HepG2 (cell line): ENCODE data around the gene OPA3. TPM values are rescaled to one million over a fixed set of nuclear protein-coding genes. Genes with fewer than 3 reads are reported as not detected.

Experiments
- AHR ChIP-seq: IDR thresholded peaks from 2 replicates; pipeline ENCODE4 v1.6.1; 2018; ENCODE audit warnings: missing genetic modification reagents, missing compliant biosample characterization
- CREM ChIP-seq, 2 experiments: sonication (generic) in 1 of 2; formaldehyde crosslinking in 1 of 2; IDR thresholded peaks; 2 replicates each; pipeline versions ENCODE4 v1.4.0 to v1.6.1; 2016 to 2020; ENCODE audit warnings: antibody characterized with exemption in 1 of 2, mild to moderate bottlenecking in 1 of 2, missing genetic modification reagents in 1 of 2
- DMAP1 ChIP-seq: IDR thresholded peaks from 2 replicates; pipeline ENCODE4 v1.6.1; 2016
- FIP1L1 ChIP-seq: fragments of 200-400 bp; formaldehyde crosslinking; IDR thresholded peaks from 2 replicates; pipeline ENCODE4 v1.6.1; 2018; ENCODE audit warnings: low read depth, mild to moderate bottlenecking, low read length, moderate library complexity, borderline replicate concordance; ENCODE audit not compliant: insufficient read depth
- GATAD2A ChIP-seq: IDR thresholded peaks from 2 replicates; pipeline ENCODE4 v1.6.1; 2016
- GZF1 ChIP-seq: sonication (generic); formaldehyde crosslinking; IDR thresholded peaks from 2 replicates; pipeline ENCODE4 v1.5.1; 2020; ENCODE audit warnings: mild to moderate bottlenecking, missing genetic modification reagents
- NR2F1 ChIP-seq, 2 experiments: fragments of 450-650 bp in 1 of 2; formaldehyde crosslinking in 1 of 2; IDR thresholded peaks; 2 replicates each; pipeline versions ENCODE4 v1.5.0 to v1.6.1; 2016 to 2020; ENCODE audit warnings: mild to moderate bottlenecking in 1 of 2, missing compliant biosample characterization in 1 of 2, missing genetic modification reagents in 1 of 2, moderate library complexity in 1 of 2
- RXRB ChIP-seq: IDR thresholded peaks from 2 replicates; pipeline ENCODE4 v1.6.1; 2016; ENCODE audit warnings: borderline replicate concordance, missing genetic modification reagents, missing compliant biosample characterization
- SNAI1 ChIP-seq: sonication (generic); formaldehyde crosslinking; IDR thresholded peaks from 2 replicates; pipeline ENCODE4 v1.5.0; 2020; ENCODE audit warnings: mild to moderate bottlenecking, missing genetic modification reagents, borderline replicate concordance
- TRIM24 ChIP-seq: sonication (generic); formaldehyde crosslinking; IDR thresholded peaks from 2 replicates; pipeline ENCODE4 v1.8.0; 2022; ENCODE audit warnings: mild to moderate bottlenecking, missing genetic modification reagents
- XRCC5 ChIP-seq: fragments of 200-400 bp; formaldehyde crosslinking; optimal IDR thresholded peaks from 2 replicates; pipeline ENCODE3; 2017; ENCODE audit warnings: mild to moderate bottlenecking, low read length
- ZNF225 ChIP-seq: sonication (generic); formaldehyde crosslinking; IDR thresholded peaks from 2 replicates; pipeline ENCODE4 v1.4.0; 2020; ENCODE audit warnings: mild to moderate bottlenecking, missing genetic modification reagents
- ZNF34 ChIP-seq: sonication (generic); formaldehyde crosslinking; IDR thresholded peaks from 2 replicates; pipeline ENCODE4 v1.4.0; 2020; ENCODE audit warnings: mild to moderate bottlenecking, missing genetic modification reagents, borderline replicate concordance
- ZNF7 ChIP-seq: IDR thresholded peaks from 2 replicates; pipeline ENCODE4 v1.6.1; 2016; ENCODE audit warnings: missing biosample characterization, missing genetic modification reagents
- ZNF776 ChIP-seq: sonication (generic); formaldehyde crosslinking; IDR thresholded peaks from 2 replicates; pipeline ENCODE4 v1.4.0; 2020; ENCODE audit warnings: mild to moderate bottlenecking, missing genetic modification reagents
- ZNF839 ChIP-seq: sonication (generic); formaldehyde crosslinking; IDR thresholded peaks from 2 replicates; pipeline ENCODE4 v1.4.0; 2020; ENCODE audit warnings: missing genetic modification reagents, mild to moderate bottlenecking, borderline replicate concordance
- polyA plus RNA-seq, 8 experiments: library from polyadenylated mRNA; depleted of rRNA in 3 of 8; stranded (reverse) in 7 of 8; unstranded in 1 of 8; fragments of >200 nt; fragmentation: Illumina TruSeq in 4 of 8; extraction: Trizol in 4 of 8; gene quantifications; 2 replicates each; pipeline versions ENCODE4 v1.2.1 to v1.2.3, GENCODE V29; 2011 to 2016; ENCODE audit warnings: low read depth in 4 of 8, missing spikeins in 1 of 8, mixed read lengths in 1 of 8; ENCODE audit not compliant: insufficient read depth in 1 of 8
- total RNA-seq, 5 experiments: library from RNA; depleted of rRNA; stranded (reverse); fragments of >200 nt; fragmentation: Illumina TruSeq; extraction: Trizol; gene quantifications; 2 replicates each; pipeline ENCODE4 v1.2.3, GENCODE V29; 2016; ENCODE audit warnings: low read depth in 1 of 5
- TF ChIP-seq, protein P1 (sequence below): sonication (generic); formaldehyde crosslinking; IDR thresholded peaks from 2 replicates; pipeline ENCODE4 v1.8.0; 2022; ENCODE audit warnings: missing genetic modification reagents, low read depth, mild to moderate bottlenecking, borderline replicate concordance
- TF ChIP-seq, protein P2 (sequence below): sonication (generic); formaldehyde crosslinking; IDR thresholded peaks from 2 replicates; pipeline ENCODE4 v1.5.0; 2020; ENCODE audit warnings: missing genetic modification reagents
- TF ChIP-seq, protein P3 (sequence below): sonication (generic); formaldehyde crosslinking; IDR thresholded peaks from 2 replicates; pipeline ENCODE4 v1.5.1; 2020; ENCODE audit warnings: mild to moderate bottlenecking, missing genetic modification reagents, borderline replicate concordance
- TF ChIP-seq, protein P4 (sequence below): sonication (generic); formaldehyde crosslinking; IDR thresholded peaks from 2 replicates; pipeline ENCODE4 v1.5.0; 2020; ENCODE audit warnings: missing genetic modification reagents
- TF ChIP-seq, protein P5 (sequence below): sonication (generic); formaldehyde crosslinking; IDR thresholded peaks from 2 replicates; pipeline ENCODE4 v1.4.0; 2020; ENCODE audit warnings: mild to moderate bottlenecking, missing genetic modification reagents
- TF ChIP-seq, protein P6 (sequence below): sonication (generic); formaldehyde crosslinking; IDR thresholded peaks from 2 replicates; pipeline ENCODE4 v1.8.1; 2023; ENCODE audit warnings: mild to moderate bottlenecking, missing genetic modification reagents
- TF ChIP-seq, protein P7 (sequence below): sonication (generic); formaldehyde crosslinking; IDR thresholded peaks from 2 replicates; pipeline ENCODE4 v1.8.0; 2022; ENCODE audit warnings: missing genetic modification reagents, mild to moderate bottlenecking, borderline replicate concordance
- TF ChIP-seq, protein P8 (sequence below): sonication (generic); formaldehyde crosslinking; IDR thresholded peaks from 2 replicates; pipeline ENCODE4 v1.4.0; 2020; ENCODE audit warnings: mild to moderate bottlenecking, missing genetic modification reagents

OPA3 gene
- total and polyA plus RNA-seq, 2 of the 13 experiments (the other 11 are each of a cell fraction or from before 2014, with no cell fraction given) = 8.3 to 17.7 TPM

DNA sequence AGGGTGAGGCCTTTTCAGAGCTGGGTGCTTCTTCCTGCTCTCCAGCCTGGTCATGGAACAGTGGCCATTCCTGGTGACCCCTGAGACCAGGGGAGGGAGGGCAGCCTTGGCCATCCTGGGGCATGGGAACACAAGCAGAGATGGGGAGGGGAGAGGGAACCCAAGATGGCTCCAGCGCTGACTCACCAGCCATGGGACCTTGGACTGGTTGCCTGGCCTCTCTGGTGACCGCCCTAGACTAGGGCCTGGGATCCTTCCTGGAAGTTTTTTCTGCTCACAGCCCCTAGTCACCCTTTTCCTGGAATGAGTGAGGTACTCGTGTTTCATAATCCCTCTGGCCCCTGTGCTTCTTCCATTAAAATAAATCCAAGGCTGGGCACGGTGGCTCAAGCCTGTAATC is 3.3 kb upstream of the OPA3 start (continued):
- TF ChIP-seq ZNF839 (CRISPR knock-in tag) (no peak), ZNF7 (CRISPR knock-in tag) (no peak), CREM (IDR thresholded peaks at IDR 0.05) (no peak), CREM (CRISPR knock-in tag; IDR thresholded peaks at IDR 0.05) (no peak), GZF1 (CRISPR knock-in tag) (no peak), ZNF34 (CRISPR knock-in tag) (no peak), FIP1L1 (no peak), DMAP1 (no peak), XRCC5 (no peak), GATAD2A (CRISPR knock-in tag) (0 out of 2 replicates have a peak, but pooled peaks have one; percentile 13), NR2F1 (CRISPR knock-in tag; IDR thresholded peaks at IDR 0.05) (no peak), RXRB (0 out of 2 replicates have a peak, but pooled peaks have one; percentile 43), TRIM24 (CRISPR knock-in tag) (no peak), SNAI1 (CRISPR knock-in tag) (no peak), ZNF225 (no peak), ZNF776 (CRISPR knock-in tag) (no peak), AHR (no peak)
- TF ChIP-seq, protein P1, sequence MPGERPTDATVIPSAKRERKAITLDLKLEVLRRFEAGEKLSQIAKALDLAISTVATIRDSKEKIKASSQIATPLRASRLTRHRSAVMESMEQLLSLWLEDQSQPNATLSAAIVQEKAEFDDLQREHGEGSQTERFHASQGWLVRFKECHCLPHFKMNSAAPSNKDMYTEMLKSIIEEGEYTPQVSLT (CRISPR knock-in tag) = no peak
- TF ChIP-seq, protein P2, sequence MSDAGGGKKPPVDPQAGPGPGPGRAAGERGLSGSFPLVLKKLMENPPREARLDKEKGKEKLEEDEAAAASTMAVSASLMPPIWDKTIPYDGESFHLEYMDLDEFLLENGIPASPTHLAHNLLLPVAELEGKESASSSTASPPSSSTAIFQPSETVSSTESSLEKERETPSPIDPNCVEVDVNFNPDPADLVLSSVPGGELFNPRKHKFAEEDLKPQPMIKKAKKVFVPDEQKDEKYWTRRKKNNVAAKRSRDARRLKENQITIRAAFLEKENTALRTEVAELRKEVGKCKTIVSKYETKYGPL (CRISPR knock-in tag) = no peak
- TF ChIP-seq, protein P3, sequence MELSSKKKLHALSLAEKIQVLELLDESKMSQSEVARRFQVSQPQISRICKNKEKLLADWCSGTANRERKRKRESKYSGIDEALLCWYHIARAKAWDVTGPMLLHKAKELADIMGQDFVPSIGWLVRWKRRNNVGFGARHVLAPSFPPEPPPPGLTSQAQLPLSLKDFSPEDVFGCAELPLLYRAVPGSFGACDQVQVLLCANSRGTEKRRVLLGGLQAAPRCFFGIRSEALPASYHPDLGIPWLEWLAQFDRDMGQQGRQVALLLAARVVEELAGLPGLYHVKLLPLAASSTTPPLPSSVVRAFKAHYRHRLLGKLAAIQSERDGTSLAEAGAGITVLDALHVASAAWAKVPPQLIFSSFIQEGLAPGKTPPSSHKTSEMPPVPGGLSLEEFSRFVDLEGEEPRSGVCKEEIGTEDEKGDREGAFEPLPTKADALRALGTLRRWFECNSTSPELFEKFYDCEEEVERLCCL (CRISPR knock-in tag) = no peak
- TF ChIP-seq, protein P4, sequence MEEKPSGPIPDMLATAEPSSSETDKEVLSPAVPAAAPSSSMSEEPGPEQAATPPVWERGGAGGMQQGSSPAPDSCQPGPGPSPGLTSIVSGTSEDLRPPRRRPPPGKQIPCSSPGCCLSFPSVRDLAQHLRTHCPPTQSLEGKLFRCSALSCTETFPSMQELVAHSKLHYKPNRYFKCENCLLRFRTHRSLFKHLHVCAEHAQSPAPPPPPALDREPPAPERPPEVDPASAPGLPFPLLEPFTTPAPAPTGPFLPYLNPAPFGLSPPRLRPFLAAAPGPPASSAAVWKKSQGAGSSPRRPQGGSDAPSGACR (CRISPR knock-in tag) = no peak
- TF ChIP-seq, protein P5, sequence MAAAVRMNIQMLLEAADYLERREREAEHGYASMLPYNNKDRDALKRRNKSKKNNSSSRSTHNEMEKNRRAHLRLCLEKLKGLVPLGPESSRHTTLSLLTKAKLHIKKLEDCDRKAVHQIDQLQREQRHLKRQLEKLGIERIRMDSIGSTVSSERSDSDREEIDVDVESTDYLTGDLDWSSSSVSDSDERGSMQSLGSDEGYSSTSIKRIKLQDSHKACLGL (CRISPR knock-in tag) = no peak
- TF ChIP-seq, protein P6, sequence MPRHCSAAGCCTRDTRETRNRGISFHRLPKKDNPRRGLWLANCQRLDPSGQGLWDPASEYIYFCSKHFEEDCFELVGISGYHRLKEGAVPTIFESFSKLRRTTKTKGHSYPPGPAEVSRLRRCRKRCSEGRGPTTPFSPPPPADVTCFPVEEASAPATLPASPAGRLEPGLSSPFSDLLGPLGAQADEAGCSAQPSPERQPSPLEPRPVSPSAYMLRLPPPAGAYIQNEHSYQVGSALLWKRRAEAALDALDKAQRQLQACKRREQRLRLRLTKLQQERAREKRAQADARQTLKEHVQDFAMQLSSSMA = no peak
- TF ChIP-seq, protein P7, sequence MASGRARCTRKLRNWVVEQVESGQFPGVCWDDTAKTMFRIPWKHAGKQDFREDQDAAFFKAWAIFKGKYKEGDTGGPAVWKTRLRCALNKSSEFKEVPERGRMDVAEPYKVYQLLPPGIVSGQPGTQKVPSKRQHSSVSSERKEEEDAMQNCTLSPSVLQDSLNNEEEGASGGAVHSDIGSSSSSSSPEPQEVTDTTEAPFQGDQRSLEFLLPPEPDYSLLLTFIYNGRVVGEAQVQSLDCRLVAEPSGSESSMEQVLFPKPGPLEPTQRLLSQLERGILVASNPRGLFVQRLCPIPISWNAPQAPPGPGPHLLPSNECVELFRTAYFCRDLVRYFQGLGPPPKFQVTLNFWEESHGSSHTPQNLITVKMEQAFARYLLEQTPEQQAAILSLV (CRISPR knock-in tag) = no peak
- TF ChIP-seq, protein P8, sequence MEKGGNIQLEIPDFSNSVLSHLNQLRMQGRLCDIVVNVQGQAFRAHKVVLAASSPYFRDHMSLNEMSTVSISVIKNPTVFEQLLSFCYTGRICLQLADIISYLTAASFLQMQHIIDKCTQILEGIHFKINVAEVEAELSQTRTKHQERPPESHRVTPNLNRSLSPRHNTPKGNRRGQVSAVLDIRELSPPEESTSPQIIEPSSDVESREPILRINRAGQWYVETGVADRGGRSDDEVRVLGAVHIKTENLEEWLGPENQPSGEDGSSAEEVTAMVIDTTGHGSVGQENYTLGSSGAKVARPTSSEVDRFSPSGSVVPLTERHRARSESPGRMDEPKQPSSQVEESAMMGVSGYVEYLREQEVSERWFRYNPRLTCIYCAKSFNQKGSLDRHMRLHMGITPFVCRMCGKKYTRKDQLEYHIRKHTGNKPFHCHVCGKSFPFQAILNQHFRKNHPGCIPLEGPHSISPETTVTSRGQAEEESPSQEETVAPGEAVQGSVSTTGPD (CRISPR knock-in tag) = no peak
